ENCODE results near the gene HOXC9.
"Not testable (repeated sequence)": the region's sequence is repeated elsewhere in the genome, so short reads cannot be mapped to it uniquely, and the experiment has no call there.

The HOXC9 gene

GRCh38 chr12:54040148-54040494 is 40.2 kb downstream of the HOXC9 start:
- no peak for DNase-seq (ENCODE audit: low read depth in 2 of 2)

- no peak for DNase-seq (ENCODE audit: low read depth in 2 of 2)
Observed at GRCh38 chr12:54040648-54041047, 40.7 kb downstream of the HOXC9 start.

DNA sequence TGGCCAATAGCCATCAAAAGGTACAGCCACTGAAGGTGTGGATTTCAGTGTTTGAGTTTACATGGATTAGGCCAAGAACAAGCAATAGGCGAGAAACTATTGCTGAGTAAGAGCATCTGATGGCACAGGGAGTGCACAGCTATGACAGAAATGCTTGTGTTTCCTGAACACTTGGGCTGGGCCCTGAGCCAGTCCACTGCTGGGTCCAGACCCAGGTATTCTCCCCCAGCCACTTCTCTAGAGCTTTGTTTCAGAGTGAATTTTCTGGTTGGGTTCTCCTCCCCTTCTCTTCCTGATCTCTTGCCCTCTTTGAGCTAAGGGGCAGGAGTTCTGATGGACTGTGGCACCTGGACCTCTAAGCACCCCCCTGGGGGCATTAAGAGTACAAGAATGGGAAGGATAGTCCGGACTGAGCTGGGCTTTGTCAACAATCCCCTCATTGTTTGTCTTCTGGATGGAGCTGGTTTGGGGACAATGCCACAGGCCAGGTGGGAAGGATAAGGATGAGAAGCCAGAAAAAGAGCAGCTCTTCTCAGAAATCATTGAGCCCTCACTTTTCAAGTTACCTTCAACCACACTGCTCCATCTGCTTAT is 41.2 kb downstream of the HOXC9 start:
- DNase-seq (ENCODE audit: low read depth in 2 of 2), result no peak

- DNase-seq (ENCODE audit: low read depth in 2 of 2), result not testable (repeated sequence)
Observed at GRCh38 chr12:54042033-54042432, 42.1 kb downstream of the HOXC9 start.

DNA sequence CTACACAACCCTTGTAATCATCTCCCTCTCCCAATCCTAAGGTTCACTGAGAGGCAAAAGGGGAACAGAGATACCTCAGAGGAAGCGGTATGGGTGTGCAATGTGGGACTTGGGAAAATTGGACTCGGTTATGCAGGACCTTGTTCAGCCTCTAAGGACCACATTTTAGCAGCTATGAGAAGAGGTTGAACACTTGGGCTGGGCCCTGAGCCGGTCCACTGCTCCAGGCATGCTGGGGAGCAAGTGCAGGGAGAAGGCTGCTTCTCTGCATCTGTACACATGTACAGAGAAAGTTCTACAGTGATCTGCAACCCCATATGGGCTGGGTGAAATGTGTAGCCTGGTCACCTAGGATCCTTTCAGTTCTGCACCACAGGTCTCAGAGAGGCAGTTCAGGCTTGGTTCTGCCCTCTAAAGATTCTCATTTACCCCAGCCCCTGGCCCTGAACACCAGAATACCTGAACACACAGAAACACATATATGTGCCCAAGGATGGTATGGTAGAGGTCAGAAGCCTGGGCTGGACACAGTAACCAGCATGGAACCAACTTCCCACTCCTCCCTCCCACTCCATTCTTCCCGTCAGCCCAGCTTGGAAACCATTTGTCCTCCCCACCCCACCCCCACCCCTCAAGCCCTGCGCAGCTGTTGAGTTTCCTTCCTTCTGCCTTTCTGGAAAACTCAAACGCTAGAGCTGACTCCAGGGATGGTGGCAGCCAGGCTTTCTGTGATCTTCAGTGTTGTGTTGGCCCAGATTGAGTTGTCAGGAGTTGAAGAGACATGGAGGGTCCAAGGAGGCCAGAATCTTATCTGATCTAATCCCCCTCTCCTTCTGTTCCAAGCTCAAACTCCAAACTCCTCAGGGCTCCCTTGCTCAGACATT is 43.3 kb downstream of the HOXC9 start:
- DNase-seq (ENCODE audit: low read depth in 2 of 2), result no peak

DNA sequence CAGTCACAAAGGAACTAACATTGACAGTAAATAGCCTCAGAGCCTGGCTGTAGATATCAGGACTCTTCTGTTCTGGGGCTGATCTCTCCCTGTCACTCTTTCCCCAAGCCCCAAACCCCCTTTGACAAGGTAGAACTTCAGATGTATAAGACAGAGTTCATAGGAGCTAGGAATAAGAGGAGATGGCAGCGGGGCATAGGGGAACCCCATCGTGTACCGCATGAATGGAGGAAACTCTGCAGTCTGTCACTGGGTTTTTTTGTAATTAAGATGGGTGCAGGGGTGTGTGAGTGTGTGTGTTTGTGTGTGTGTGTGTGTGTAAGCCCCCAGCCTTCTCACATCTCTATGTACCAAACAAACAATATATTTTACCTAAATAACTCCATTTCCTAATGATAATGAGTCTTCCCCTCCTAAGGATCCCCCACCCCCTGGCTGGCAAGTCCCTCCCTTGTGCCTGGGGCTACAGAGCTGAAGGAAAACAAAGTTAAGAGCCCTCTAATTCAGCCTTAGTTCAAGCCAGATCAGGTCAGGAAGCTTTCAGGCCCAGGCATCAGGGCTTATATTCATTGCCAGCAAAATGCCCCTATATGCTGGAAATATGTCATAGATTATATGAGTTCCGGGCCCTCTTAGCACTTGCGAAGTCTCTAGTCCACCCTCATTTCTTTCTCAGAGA is 44.6 kb downstream of the HOXC9 start:
- no peak for DNase-seq (ENCODE audit: low read depth in 2 of 2)

GRCh38 chr12:54045401-54045800 is 45.4 kb downstream of the HOXC9 start:
- DNase-seq (ENCODE audit: low read depth in 2 of 2), result no peak

DNA sequence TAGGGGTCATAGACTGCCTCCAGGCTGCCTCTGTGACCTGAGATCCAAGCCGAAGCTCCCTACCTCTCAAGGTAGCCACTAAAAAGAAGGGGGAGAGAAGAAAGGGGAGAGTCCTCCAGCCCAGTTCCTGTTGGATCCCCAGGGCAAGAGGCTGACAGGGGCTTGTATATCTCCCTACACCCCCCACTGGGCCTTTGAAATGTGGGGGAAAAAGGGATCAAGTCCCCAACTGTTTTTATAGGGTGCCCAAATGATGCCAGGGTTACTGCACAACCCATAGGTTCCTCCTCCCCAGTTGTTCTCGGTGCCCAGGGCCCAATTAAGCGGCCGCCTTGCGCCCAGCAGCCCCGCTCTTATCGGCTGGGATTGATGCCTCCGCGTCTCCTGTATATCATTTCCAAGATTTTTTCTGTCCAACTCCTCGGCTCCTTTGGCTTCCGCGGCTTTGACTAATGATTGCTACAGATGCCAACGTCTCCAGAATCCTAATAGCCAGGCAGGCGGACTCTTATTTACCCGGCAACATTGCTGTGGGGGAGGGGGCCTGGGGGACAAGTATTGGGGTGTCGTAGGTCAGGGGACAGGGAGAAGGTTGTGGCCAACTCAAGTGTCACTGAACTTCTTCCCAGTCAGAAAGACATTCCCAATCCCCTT is 46.0 kb downstream of the HOXC9 start:
- DNase-seq (ENCODE audit: low read depth in 2 of 2), result no peak

DNA sequence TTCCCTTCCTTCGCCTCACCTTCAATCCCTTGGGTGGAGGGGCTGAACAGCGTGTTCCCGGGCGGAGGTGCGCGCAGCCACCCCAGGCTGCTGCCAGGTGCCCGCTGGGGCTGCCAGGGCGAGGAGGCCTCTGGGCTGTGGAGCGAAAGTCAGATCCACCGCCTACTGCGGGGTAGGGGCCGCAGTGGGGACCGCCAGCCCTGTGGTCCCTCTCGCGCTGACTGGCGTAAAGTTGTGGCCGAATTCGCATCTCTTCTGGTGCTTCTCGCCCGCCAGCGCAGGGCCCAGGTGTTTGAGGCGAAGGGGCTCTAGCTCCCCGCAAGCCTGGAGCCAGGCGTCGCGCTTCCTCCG is 46.8 kb downstream of the HOXC9 start:
- DNase-seq (ENCODE audit: low read depth in 2 of 2), result no peak

GRCh38 chr12:54047160-54047963 is 47.4 kb downstream of the HOXC9 start:
- no peak for DNase-seq (ENCODE audit: low read depth in 2 of 2)

DNA sequence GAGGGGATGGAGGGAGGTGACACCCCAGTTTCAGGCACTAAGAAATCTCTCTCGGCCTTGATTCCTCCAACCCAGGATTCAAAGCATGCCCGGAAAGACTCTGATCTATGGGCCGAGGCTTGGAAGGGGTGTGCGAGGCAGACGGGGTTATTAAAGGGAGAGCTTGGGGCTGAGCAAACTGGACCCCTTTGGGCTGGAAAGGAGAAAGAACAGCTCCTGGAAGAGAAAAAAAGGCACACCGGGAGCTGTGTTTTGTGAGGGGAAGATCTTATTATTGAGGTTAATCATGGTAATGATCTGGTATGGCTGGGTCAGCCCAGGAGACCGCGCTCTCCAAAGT is 48.0 kb downstream of the HOXC9 start:
- DNase-seq (ENCODE audit: low read depth in 2 of 2), result no peak

DNA sequence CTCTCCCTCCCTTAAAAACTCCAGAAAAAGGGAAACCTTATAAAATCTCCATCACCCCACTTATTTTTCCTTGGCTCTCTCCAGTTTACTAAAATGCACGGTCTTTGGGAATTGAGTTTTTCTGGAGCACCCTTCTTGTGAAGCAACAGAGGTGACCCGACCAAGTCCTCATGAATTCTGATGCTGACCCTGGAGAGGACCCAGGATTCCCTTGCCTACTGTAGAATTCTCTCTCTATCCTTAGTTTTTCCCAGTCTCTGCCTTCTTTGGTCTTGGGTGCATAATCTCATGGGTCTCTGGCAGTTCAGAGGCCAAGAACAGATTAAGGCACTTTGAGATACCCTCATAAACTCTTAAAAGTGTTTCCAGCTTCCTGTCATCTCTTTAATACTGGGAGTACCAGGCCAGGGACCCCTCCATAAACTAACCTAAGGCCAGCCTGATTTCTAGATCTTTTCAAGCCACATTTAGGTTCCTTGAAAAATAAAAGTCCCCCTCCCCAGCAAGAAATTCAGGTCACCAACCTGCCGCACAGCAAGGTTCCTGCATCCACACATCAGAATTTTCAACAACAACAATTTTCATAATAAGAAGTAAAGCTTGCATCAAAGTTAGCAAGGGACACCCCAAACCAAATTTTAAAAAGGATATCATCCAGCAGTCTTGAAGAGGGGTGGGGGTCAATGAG is 48.6 kb downstream of the HOXC9 start:
- DNase-seq (ENCODE audit: low read depth in 2 of 2), result no peak

GRCh38 chr12:54049108-54049507 is 49.1 kb downstream of the HOXC9 start:
- no peak for DNase-seq (ENCODE audit: low read depth in 2 of 2)

GRCh38 chr12:54050482-54050810 is 50.5 kb downstream of the HOXC9 start:
- DNase-seq (ENCODE audit: low read depth in 2 of 2), result no peak

GRCh38 chr12:54051026-54051842 is 51.3 kb downstream of the HOXC9 start:
- DNase-seq (ENCODE audit: low read depth in 2 of 2), result no peak

- no peak for DNase-seq (ENCODE audit: low read depth in 2 of 2)
Observed at GRCh38 chr12:54051874-54052437, 52.0 kb downstream of the HOXC9 start.

DNA sequence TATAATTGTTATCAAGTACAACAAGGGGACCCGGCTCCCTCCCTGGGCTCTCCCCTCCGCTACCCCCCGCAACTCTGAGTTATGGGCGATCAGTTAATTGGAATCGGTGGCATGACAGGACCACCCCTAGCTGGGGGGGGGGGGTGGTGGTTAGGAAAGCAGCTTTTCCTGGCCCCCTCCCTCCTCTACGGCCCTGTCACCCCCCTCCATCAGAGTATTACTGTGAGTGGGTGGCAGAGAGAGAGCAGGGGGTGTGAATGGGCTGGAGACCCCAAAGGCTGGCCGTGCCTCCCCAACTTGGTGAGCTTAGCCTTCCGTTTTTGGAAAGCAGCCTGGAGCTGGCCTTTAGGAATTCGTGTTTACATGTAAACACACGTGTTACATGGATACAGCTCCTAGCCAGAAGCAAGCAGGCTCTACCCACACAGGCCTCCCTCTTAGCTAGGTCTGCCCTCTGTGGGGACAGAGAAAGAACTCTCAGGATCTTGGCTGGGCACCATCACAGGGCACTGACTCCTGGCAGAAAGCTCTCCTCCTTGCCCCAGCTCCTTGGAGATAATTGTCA is 52.6 kb downstream of the HOXC9 start:
- no peak for DNase-seq (ENCODE audit: low read depth in 2 of 2)

All from stimulated activated CD8-positive, alpha-beta memory T cell treated with anti-CD3 and anti-CD28 coated beads, Interleukin-15, amount 100 ng/mL, for 4 hours (primary cell).